Measurements from ENCODE around the gene CD99L2. TPM values are rescaled to one million over a fixed set of nuclear protein-coding genes. Genes with fewer than 3 reads are reported as not detected.

CD99L2 gene
- polyA plus RNA-seq, 2 donors: 4.8 to 5.2 TPM

- Histone ChIP-seq H3K4me1 (ENCODE audit: control insufficient read depth in 2 of 2, insufficient read depth in 2 of 2, low read length in 1 of 2) (no peaks in the 10 kb centered on the region), H3K4me3 (ENCODE audit: low read depth in 1 of 2, low read length in 2 of 2) (no peak overlapping the region), H3K36me3 (ENCODE audit: control insufficient read depth in 2 of 2, insufficient read depth in 2 of 2, low read length in 1 of 2) (no peaks in the 10 kb centered on the region), H3K9me3 (ENCODE audit: control insufficient read depth in 2 of 2, insufficient read depth in 1 of 2, low read depth in 1 of 2, low read length in 1 of 2) (no peaks in the 10 kb centered on the region), H3K27me3 (ENCODE audit: control insufficient read depth in 1 of 2, insufficient read depth in 2 of 2, low read length in 2 of 2) (no peaks in the 10 kb centered on the region), H3K27ac (ENCODE audit: low read depth in 2 of 2, low read length in 1 of 2) (no peak overlapping the region)
- 63 to 73% methylated on average over 2 of the region's 2 CpGs for WGBS, 2 donors
These were observed 30.6 kb upstream of the CD99L2 start for GRCh38 chrX:150929058-150929457.

GRCh38 chrX:150926791-150927190, 28.3 kb upstream of the CD99L2 start:
- Histone ChIP-seq H3K36me3 (ENCODE audit: control insufficient read depth in 2 of 2, insufficient read depth in 2 of 2, low read length in 1 of 2) (no peaks in the 10 kb centered on the region), H3K4me1 (ENCODE audit: control insufficient read depth in 2 of 2, insufficient read depth in 2 of 2, low read length in 1 of 2) (no peaks in the 10 kb centered on the region), H3K27me3 (ENCODE audit: control insufficient read depth in 1 of 2, insufficient read depth in 2 of 2, low read length in 2 of 2) (no peaks in the 10 kb centered on the region), H3K4me3 (ENCODE audit: low read depth in 1 of 2, low read length in 2 of 2) (no peak overlapping the region), H3K9me3 (ENCODE audit: control insufficient read depth in 2 of 2, insufficient read depth in 1 of 2, low read depth in 1 of 2, low read length in 1 of 2) (peaks cover 0 to 2% of the 10 kb centered on the region in 2 donors), H3K27ac (ENCODE audit: low read depth in 2 of 2, low read length in 1 of 2) (no peak overlapping the region)
- 72% methylated on average over 2 of the region's 2 CpGs for WGBS, 2 donors

GRCh38 chrX:150926304-150926703, 27.8 kb upstream of the CD99L2 start:
- H3K27me3 ChIP-seq (ENCODE audit: control insufficient read depth in 1 of 2, insufficient read depth in 2 of 2, low read length in 2 of 2): no peaks in the 10 kb centered on the region
- no peak overlapping the region for H3K4me3 ChIP-seq (ENCODE audit: low read depth in 1 of 2, low read length in 2 of 2)
- 80 to 83% methylated on average over 2 of the region's 2 CpGs for WGBS, 2 donors
- H3K27ac ChIP-seq (ENCODE audit: low read depth in 2 of 2, low read length in 1 of 2): no peak overlapping the region
- no peaks in the 10 kb centered on the region for H3K4me1 ChIP-seq (ENCODE audit: control insufficient read depth in 2 of 2, insufficient read depth in 2 of 2, low read length in 1 of 2)
- H3K9me3 ChIP-seq (ENCODE audit: control insufficient read depth in 2 of 2, insufficient read depth in 1 of 2, low read depth in 1 of 2, low read length in 1 of 2): peaks cover 0 to 2% of the 10 kb centered on the region in 2 donors
- no peaks in the 10 kb centered on the region for H3K36me3 ChIP-seq (ENCODE audit: control insufficient read depth in 2 of 2, insufficient read depth in 2 of 2, low read length in 1 of 2)

GRCh38 chrX:150919401-150919800, 20.9 kb upstream of the CD99L2 start:
- Histone ChIP-seq H3K4me1 (ENCODE audit: control insufficient read depth in 2 of 2, insufficient read depth in 2 of 2, low read length in 1 of 2) (no peaks in the 10 kb centered on the region), H3K27ac (ENCODE audit: low read depth in 2 of 2, low read length in 1 of 2) (no peak overlapping the region), H3K36me3 (ENCODE audit: control insufficient read depth in 2 of 2, insufficient read depth in 2 of 2, low read length in 1 of 2) (no peaks in the 10 kb centered on the region), H3K27me3 (ENCODE audit: control insufficient read depth in 1 of 2, insufficient read depth in 2 of 2, low read length in 2 of 2) (no peaks in the 10 kb centered on the region), H3K9me3 (ENCODE audit: control insufficient read depth in 2 of 2, insufficient read depth in 1 of 2, low read depth in 1 of 2, low read length in 1 of 2) (peaks cover 0 to 2% of the 10 kb centered on the region in 2 donors), H3K4me3 (ENCODE audit: low read depth in 1 of 2, low read length in 2 of 2) (no peak overlapping the region)

GRCh38 chrX:150913511-150913910, 15.0 kb upstream of the CD99L2 start:
- no peak overlapping the region for H3K4me3 ChIP-seq (ENCODE audit: low read depth in 1 of 2, low read length in 2 of 2)
- no peak overlapping the region for H3K27ac ChIP-seq (ENCODE audit: low read depth in 2 of 2, low read length in 1 of 2)
- no peaks in the 10 kb centered on the region for H3K9me3 ChIP-seq (ENCODE audit: control insufficient read depth in 2 of 2, insufficient read depth in 1 of 2, low read depth in 1 of 2, low read length in 1 of 2)
- H3K36me3 ChIP-seq (ENCODE audit: control insufficient read depth in 2 of 2, insufficient read depth in 2 of 2, low read length in 1 of 2): no peaks in the 10 kb centered on the region
- H3K27me3 ChIP-seq (ENCODE audit: control insufficient read depth in 1 of 2, insufficient read depth in 2 of 2, low read length in 2 of 2): no peaks in the 10 kb centered on the region
- 81 to 88% methylated on average over 9 of the region's 9 CpGs for WGBS, 2 donors
- H3K4me1 ChIP-seq (ENCODE audit: control insufficient read depth in 2 of 2, insufficient read depth in 2 of 2, low read length in 1 of 2): no peaks in the 10 kb centered on the region

GRCh38 chrX:150907474-150907873, 9.0 kb upstream of the CD99L2 start:
- Histone ChIP-seq H3K27ac (ENCODE audit: low read depth in 2 of 2, low read length in 1 of 2) (no peak overlapping the region), H3K36me3 (ENCODE audit: control insufficient read depth in 2 of 2, insufficient read depth in 2 of 2, low read length in 1 of 2) (no peaks in the 10 kb centered on the region), H3K4me3 (ENCODE audit: low read depth in 1 of 2, low read length in 2 of 2) (no peak overlapping the region), H3K4me1 (ENCODE audit: control insufficient read depth in 2 of 2, insufficient read depth in 2 of 2, low read length in 1 of 2) (no peaks in the 10 kb centered on the region), H3K9me3 (ENCODE audit: control insufficient read depth in 2 of 2, insufficient read depth in 1 of 2, low read depth in 1 of 2, low read length in 1 of 2) (no peaks in the 10 kb centered on the region), H3K27me3 (ENCODE audit: control insufficient read depth in 1 of 2, insufficient read depth in 2 of 2, low read length in 2 of 2) (no peaks in the 10 kb centered on the region)
- 76 to 84% methylated on average over 7 of the region's 7 CpGs for WGBS, 2 donors

- Histone ChIP-seq H3K36me3 (ENCODE audit: control insufficient read depth in 2 of 2, insufficient read depth in 2 of 2, low read length in 1 of 2) (no peaks in the 10 kb centered on the region), H3K27ac (ENCODE audit: low read depth in 2 of 2, low read length in 1 of 2) (no peak overlapping the region), H3K27me3 (ENCODE audit: control insufficient read depth in 1 of 2, insufficient read depth in 2 of 2, low read length in 2 of 2) (no peaks in the 10 kb centered on the region), H3K4me3 (ENCODE audit: low read depth in 1 of 2, low read length in 2 of 2) (no peak overlapping the region), H3K4me1 (ENCODE audit: control insufficient read depth in 2 of 2, insufficient read depth in 2 of 2, low read length in 1 of 2) (no peaks in the 10 kb centered on the region), H3K9me3 (ENCODE audit: control insufficient read depth in 2 of 2, insufficient read depth in 1 of 2, low read depth in 1 of 2, low read length in 1 of 2) (no peaks in the 10 kb centered on the region)
- WGBS, 2 donors: 73 to 85% methylated on average over 6 of the region's 6 CpGs
These were observed 8.2 kb upstream of the CD99L2 start for GRCh38 chrX:150906694-150907093.

- no peak overlapping the region for H3K27ac ChIP-seq (ENCODE audit: low read depth in 2 of 2, low read length in 1 of 2)
- WGBS, 2 donors: 75 to 86% methylated on average over 3 of the region's 3 CpGs
- H3K4me3 ChIP-seq (ENCODE audit: low read depth in 1 of 2, low read length in 2 of 2): no peak overlapping the region
- H3K27me3 ChIP-seq (ENCODE audit: control insufficient read depth in 1 of 2, insufficient read depth in 2 of 2, low read length in 2 of 2): no peaks in the 10 kb centered on the region
- H3K9me3 ChIP-seq (ENCODE audit: control insufficient read depth in 2 of 2, insufficient read depth in 1 of 2, low read depth in 1 of 2, low read length in 1 of 2): no peaks in the 10 kb centered on the region
- H3K36me3 ChIP-seq (ENCODE audit: control insufficient read depth in 2 of 2, insufficient read depth in 2 of 2, low read length in 1 of 2): no peaks in the 10 kb centered on the region
- H3K4me1 ChIP-seq (ENCODE audit: control insufficient read depth in 2 of 2, insufficient read depth in 2 of 2, low read length in 1 of 2): no peaks in the 10 kb centered on the region
These were observed 6.8 kb upstream of the CD99L2 start for GRCh38 chrX:150905293-150905692.

GRCh38 chrX:150903110-150903508, 4.6 kb upstream of the CD99L2 start:
- Histone ChIP-seq H3K4me3 (ENCODE audit: low read depth in 1 of 2, low read length in 2 of 2) (no peak overlapping the region), H3K27ac (ENCODE audit: low read depth in 2 of 2, low read length in 1 of 2) (no peak overlapping the region), H3K36me3 (ENCODE audit: control insufficient read depth in 2 of 2, insufficient read depth in 2 of 2, low read length in 1 of 2) (no peaks in the 10 kb centered on the region), H3K27me3 (ENCODE audit: control insufficient read depth in 1 of 2, insufficient read depth in 2 of 2, low read length in 2 of 2) (no peaks in the 10 kb centered on the region), H3K4me1 (ENCODE audit: control insufficient read depth in 2 of 2, insufficient read depth in 2 of 2, low read length in 1 of 2) (no peaks in the 10 kb centered on the region), H3K9me3 (ENCODE audit: control insufficient read depth in 2 of 2, insufficient read depth in 1 of 2, low read depth in 1 of 2, low read length in 1 of 2) (no peaks in the 10 kb centered on the region)
- WGBS, 2 donors: 67 to 68% methylated on average over 6 of the region's 6 CpGs

- H3K27ac ChIP-seq (ENCODE audit: low read depth in 2 of 2, low read length in 1 of 2): no peak overlapping the region
- H3K9me3 ChIP-seq (ENCODE audit: control insufficient read depth in 2 of 2, insufficient read depth in 1 of 2, low read depth in 1 of 2, low read length in 1 of 2): no peaks in the 10 kb centered on the region
- 34 to 55% methylated on average over 7 of the region's 7 CpGs for WGBS, 2 donors
- no peak overlapping the region for H3K4me3 ChIP-seq (ENCODE audit: low read depth in 1 of 2, low read length in 2 of 2)
- H3K27me3 ChIP-seq (ENCODE audit: control insufficient read depth in 1 of 2, insufficient read depth in 2 of 2, low read length in 2 of 2): no peaks in the 10 kb centered on the region
- no peaks in the 10 kb centered on the region for H3K36me3 ChIP-seq (ENCODE audit: control insufficient read depth in 2 of 2, insufficient read depth in 2 of 2, low read length in 1 of 2)
- no peaks in the 10 kb centered on the region for H3K4me1 ChIP-seq (ENCODE audit: control insufficient read depth in 2 of 2, insufficient read depth in 2 of 2, low read length in 1 of 2)
These were observed 4.1 kb upstream of the CD99L2 start for GRCh38 chrX:150902434-150903109.
